Measurements from ENCODE around the gene TGM6.

The TGM6 gene

DNA sequence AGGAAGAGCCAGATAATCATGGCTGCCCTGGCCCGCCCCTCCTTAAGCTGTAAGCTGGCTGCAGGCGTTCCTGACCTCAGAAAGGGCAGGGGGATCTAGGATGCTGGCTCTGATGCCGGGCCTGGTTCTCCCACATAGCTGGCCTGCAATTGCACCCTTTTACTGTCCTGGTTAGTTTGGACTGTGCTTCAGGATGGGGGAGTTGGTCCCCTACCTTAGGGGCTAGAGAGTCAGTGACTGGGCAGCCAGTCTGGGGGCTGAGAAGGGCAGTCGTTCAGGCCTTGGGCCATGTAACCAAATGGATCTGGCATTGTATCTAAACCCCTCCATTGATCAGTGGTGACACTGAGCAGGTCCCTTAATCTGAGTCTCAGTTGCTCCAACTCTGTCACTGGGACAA, 44.2 kb upstream of the TGM6 start:
- no peak overlapping the region for H3K4me3 ChIP-seq (ENCODE audit: low read depth, low read length)
- DNase-seq (ENCODE audit: low read depth) = no peak
- TF ChIP-seq CTCF (IDR thresholded peaks at IDR 0.05; ENCODE audit: low read depth, low read length, missing control alignments) = no peak
- in situ Hi-C loops (cut with HindIII; ENCODE audit: low sequenced_read_pairs) = no loop called here

GRCh38 chr20:2337142-2337541, 43.6 kb upstream of the TGM6 start:
- DNase-seq (ENCODE audit: low read depth) = no peak
- in situ Hi-C loops (cut with HindIII; ENCODE audit: low sequenced_read_pairs) = no loop called here
- no peak overlapping the region for H3K4me3 ChIP-seq (ENCODE audit: low read depth, low read length)
- TF ChIP-seq CTCF (IDR thresholded peaks at IDR 0.05; ENCODE audit: low read depth, low read length, missing control alignments) = no peak

DNA sequence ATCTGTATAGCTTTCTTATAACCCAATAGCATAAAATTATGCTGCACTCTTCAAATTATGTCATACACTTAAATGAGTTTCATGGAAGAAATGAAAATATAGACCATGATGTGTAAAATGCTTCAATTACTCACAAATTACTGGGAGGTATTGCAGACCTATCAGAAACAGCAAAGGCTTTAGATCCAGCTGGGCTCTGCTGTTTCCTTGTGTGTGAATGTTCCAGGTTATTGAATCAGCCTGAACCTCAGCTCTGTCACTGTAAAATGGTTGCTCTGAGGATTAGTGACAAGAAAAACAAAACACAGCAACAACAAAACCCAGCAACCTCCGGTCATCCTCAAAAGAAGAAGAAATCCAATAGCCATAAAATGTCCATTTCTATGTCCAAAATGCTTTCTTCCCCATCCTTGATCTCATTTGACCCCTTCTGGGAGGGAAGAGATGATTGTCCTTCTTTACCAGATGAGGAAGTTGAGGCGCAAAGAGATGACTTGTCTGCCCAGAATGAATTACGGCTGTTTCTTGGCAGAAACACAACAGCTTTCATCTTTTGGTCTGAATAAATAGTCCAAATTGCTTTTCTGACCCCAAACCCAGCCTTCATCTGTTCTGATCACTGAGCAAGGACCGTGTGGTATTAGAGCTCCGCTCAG, 42.2 kb upstream of the TGM6 start:
- no peak for TF ChIP-seq CTCF (IDR thresholded peaks at IDR 0.05; ENCODE audit: low read depth, low read length, missing control alignments)
- DNase-seq (ENCODE audit: low read depth) = no peak
- in situ Hi-C loops (cut with HindIII; ENCODE audit: low sequenced_read_pairs) = no loop called here
- H3K4me3 ChIP-seq (ENCODE audit: low read depth, low read length) = no peak overlapping the region

- in situ Hi-C loops (cut with HindIII; ENCODE audit: low sequenced_read_pairs) = no loop called here
- no peak for DNase-seq (ENCODE audit: low read depth)
- TF ChIP-seq CTCF (IDR thresholded peaks at IDR 0.05; ENCODE audit: low read depth, low read length, missing control alignments) = no peak
- H3K4me3 ChIP-seq (ENCODE audit: low read depth, low read length) = no peak overlapping the region
Observed at GRCh38 chr20:2340136-2340535, 40.6 kb upstream of the TGM6 start.

GRCh38 chr20:2340823-2341222, 39.9 kb upstream of the TGM6 start:
- no peak overlapping the region for H3K4me3 ChIP-seq (ENCODE audit: low read depth, low read length)
- TF ChIP-seq CTCF (IDR thresholded peaks at IDR 0.05; ENCODE audit: low read depth, low read length, missing control alignments) = no peak
- no peak for DNase-seq (ENCODE audit: low read depth)
- in situ Hi-C loops (cut with HindIII; ENCODE audit: low sequenced_read_pairs) = no loop called here

DNA sequence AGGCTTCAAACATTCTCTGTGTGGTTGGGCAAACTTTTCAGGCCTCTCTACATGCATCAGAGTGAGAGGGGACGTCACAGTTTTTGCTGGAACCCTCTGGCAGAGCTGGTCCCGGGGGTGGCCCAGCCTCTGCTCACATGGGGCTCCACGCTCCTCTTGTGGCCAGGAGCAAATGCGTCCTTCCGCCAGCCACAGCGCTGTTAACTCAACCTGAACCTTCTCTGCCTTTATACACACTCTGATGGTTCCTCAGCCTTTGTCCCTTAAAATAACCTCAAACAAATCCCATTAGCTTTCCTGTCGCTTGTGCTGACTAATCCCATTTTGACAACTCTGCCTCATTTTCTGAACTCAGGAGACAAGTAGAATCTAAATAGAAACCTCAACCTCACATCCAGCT, 39.4 kb upstream of the TGM6 start:
- no peak for TF ChIP-seq CTCF (IDR thresholded peaks at IDR 0.05; ENCODE audit: low read depth, low read length, missing control alignments)
- no peak for DNase-seq (ENCODE audit: low read depth)
- in situ Hi-C loops (cut with HindIII; ENCODE audit: low sequenced_read_pairs) = no loop called here
- no peak overlapping the region for H3K4me3 ChIP-seq (ENCODE audit: low read depth, low read length)
